ENCODE measurements around the gene TNFRSF6B. TPM values are rescaled to one million over a fixed set of nuclear protein-coding genes. Genes with fewer than 3 reads are reported as not detected.
A peak's percentile ranks its signal among the peaks of the same experiment; 100 is the strongest.

The TNFRSF6B gene
- total and polyA plus RNA-seq, 2 donors (not counting 3 experiments of a cell fraction or from before 2014, with no cell fraction given), result 0.69 to 11.3 TPM

GRCh38 chr20:63708301-63709148, 12.1 kb downstream of the TNFRSF6B start:
- ChIA-PET POLR2A (interaction anchor here (0.6 to 1.8 kb wide), 3 partner anchors 9 to 50 kb away, joined by 3 to 9 read pairs (median 8); partner anchors contain the start of gene RTEL1), CTCF (interaction anchor here (0.8 to 2.8 kb wide), 18 partner anchors 10 to 265 kb away, joined by 3 to 19 read pairs (median 5); partner anchors contain the start of genes GMEB2, LIME1, RTEL1 and SLC2A4RG)
- FAIRE-seq (peak; percentile 37), DNase-seq (ENCODE audit: low read depth, low spot score) (no peak)
- H3K9me3 ChIP-seq (replicated peaks; ENCODE audit: control insufficient read depth, insufficient read depth, low read length), result no peaks in the 10 kb centered on the region
- BruUV-seq (replicated peaks), result TSS peak; percentile 12
- no peaks in the 10 kb centered on the region for H3K9me1 ChIP-seq (replicated peaks; ENCODE audit: control insufficient read depth, extremely low read depth, insufficient read depth, low read length)
- H3K27me3 ChIP-seq (ENCODE audit: control insufficient read depth in 2 of 2, insufficient read depth in 2 of 2, low read length in 2 of 2), result no peaks in the 10 kb centered on the region
- dilution Hi-C loops (cut with MboI; ENCODE audit: extremely low pct_ligation_motif_present, low sequenced_read_pairs) (no loop called here), intact Hi-C loops (cut with micrococcal nuclease) (loop anchor here (5.0 kb wide), 2 partner anchors 81 to 249 kb away; partner anchors contain the start of genes GMEB2 and UCKL1)
- H3K36me3 ChIP-seq (ENCODE audit: control insufficient read depth in 2 of 2, extremely low read depth in 1 of 2, insufficient read depth in 2 of 2, low read length in 2 of 2), result peaks cover 13 to 28% of the 10 kb centered on the region in 2 experiments
- peak overlapping the region; percentile 73 for H3K9ac ChIP-seq (replicated peaks; ENCODE audit: extremely low read depth, insufficient read depth, low read length)
- TF ChIP-seq POLR2A (IDR thresholded peaks at IDR 0.05; ENCODE audit: low read depth, low read length) (no peak), FOS (IDR thresholded peaks at IDR 0.05; ENCODE audit: borderline replicate concordance, insufficient read depth, low read length) (no peak), GATA2 (IDR thresholded peaks at IDR 0.05; ENCODE audit: insufficient read depth, insufficient read length, low read depth, low read length) (no peak), MYC (IDR thresholded peaks at IDR 0.05; ENCODE audit: low read depth, low read length) (no peak), EZH2 (IDR thresholded peaks at IDR 0.05; ENCODE audit: borderline replicate concordance, low read depth, low read length, severe bottlenecking) (no peak), JUN (IDR thresholded peaks at IDR 0.05; ENCODE audit: borderline replicate concordance, insufficient read depth, insufficient read length, low read depth) (no peak), CTCF (IDR thresholded peaks at IDR 0.05; ENCODE audit: extremely low read depth in 1 of 2, insufficient read depth in 1 of 2, low read depth in 1 of 2, low read length in 2 of 2) (no peak), POLR2AphosphoS5 (IDR thresholded peaks at IDR 0.05; ENCODE audit: insufficient read depth, low read depth, low read length) (no peak)
- TF ChIP-seq, protein P1, sequence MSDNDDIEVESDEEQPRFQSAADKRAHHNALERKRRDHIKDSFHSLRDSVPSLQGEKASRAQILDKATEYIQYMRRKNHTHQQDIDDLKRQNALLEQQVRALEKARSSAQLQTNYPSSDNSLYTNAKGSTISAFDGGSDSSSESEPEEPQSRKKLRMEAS (IDR thresholded peaks at IDR 0.05; ENCODE audit: insufficient read depth, insufficient read length), result no peak
- no peaks in the 10 kb centered on the region for H4K20me1 ChIP-seq (replicated peaks; ENCODE audit: control insufficient read depth, extremely low read depth, insufficient read depth, low read length)
- H3K4me3 ChIP-seq (replicated peaks in 1 of 3; ENCODE audit: insufficient read depth in 1 of 3, low read depth in 1 of 3, low read length in 3 of 3), result peak overlapping the region; percentile 62 to 77 (median 70)
- peaks cover 14% of the 10 kb centered on the region for H3K4me1 ChIP-seq (ENCODE audit: control insufficient read depth, extremely low read depth, insufficient read depth, low read length)
- no peak overlapping the region for H2AFZ ChIP-seq (ENCODE audit: low read depth, low read length)
- H3K4me2 ChIP-seq (ENCODE audit: insufficient read depth, low read length), result peak overlapping the region; percentile 64
- peaks cover 71% of the 10 kb centered on the region for H3K79me2 ChIP-seq (ENCODE audit: control insufficient read depth, insufficient read depth, low read length)
- peak overlapping the region; percentile 29 for H3K27ac ChIP-seq (ENCODE audit: insufficient read depth, low read depth, low read length)
